Mucosa of rectum (tissue), 2 donors: Measurements from ENCODE around the gene KRT73.

Experiments used
- H3K27ac ChIP-seq, 2 donors: one replicate each; pipeline ENCODE4 v1.7.0; 2013; ENCODE audit warnings: inconsistent platforms in 2 of 2, low read depth in 2 of 2, low read length in 2 of 2
- H3K27me3 ChIP-seq, 2 donors: one replicate each; pipeline ENCODE4 v1.7.0; 2013; ENCODE audit warnings: low read length in 2 of 2; ENCODE audit not compliant: control insufficient read depth in 2 of 2, insufficient read depth in 2 of 2
- H3K36me3 ChIP-seq, 2 donors: one replicate each; pipeline ENCODE4 v1.7.0; 2013; ENCODE audit warnings: low read length in 2 of 2; ENCODE audit not compliant: control insufficient read depth in 2 of 2, insufficient read depth in 2 of 2
- H3K4me1 ChIP-seq, 2 donors: one replicate each; pipeline ENCODE4 v1.7.0; 2013; ENCODE audit warnings: low read length in 2 of 2, mild to moderate bottlenecking in 1 of 2; ENCODE audit not compliant: control insufficient read depth in 2 of 2, insufficient read depth in 2 of 2
- H3K4me3 ChIP-seq, 2 donors: one replicate each; pipeline ENCODE4 v1.7.0; 2013; ENCODE audit warnings: low read length in 2 of 2
- H3K9ac ChIP-seq, 2 donors: one replicate each; pipeline ENCODE4 v1.7.0; 2013; ENCODE audit warnings: low read length in 2 of 2, low read depth in 1 of 2, mild to moderate bottlenecking in 1 of 2
- H3K9me3 ChIP-seq, 2 donors: one replicate each; pipeline ENCODE4 v1.7.0; 2013; ENCODE audit warnings: low read length in 2 of 2; ENCODE audit not compliant: control insufficient read depth in 2 of 2
- donor health status: healthy.
- donor health status: Normal muscosa, but diverticular disease.

KRT73 gene

DNA sequence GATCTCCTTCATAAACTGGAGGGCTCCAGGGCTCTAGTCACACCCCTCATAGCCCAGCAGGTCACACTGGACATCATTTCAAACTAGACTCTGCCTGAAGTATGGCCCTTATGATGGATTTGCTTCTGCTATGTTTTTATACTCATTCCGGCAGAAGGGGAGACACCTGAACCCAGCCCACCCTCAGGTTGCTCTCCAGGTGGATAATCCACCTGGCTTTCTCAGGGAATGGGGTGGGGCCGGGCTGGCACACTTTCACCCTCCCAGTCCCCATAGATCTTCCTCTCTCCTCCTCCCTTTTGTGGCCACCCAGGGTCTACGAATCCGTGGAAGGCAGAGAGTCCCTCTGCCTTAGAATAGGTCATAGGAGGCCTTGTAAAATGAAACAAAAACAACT is 9.8 kb upstream of the KRT73 start:
- H3K4me1 ChIP-seq, result no peaks in the 10 kb centered on the region
- no peaks in the 10 kb centered on the region for H3K9me3 ChIP-seq
- peaks cover 0 to 3% of the 10 kb centered on the region in 2 donors for H3K27me3 ChIP-seq
- H3K4me3 ChIP-seq, result no peak overlapping the region
- H3K9ac ChIP-seq, result no peak overlapping the region
- H3K36me3 ChIP-seq, result no peaks in the 10 kb centered on the region
- H3K27ac ChIP-seq, result no peak overlapping the region

DNA sequence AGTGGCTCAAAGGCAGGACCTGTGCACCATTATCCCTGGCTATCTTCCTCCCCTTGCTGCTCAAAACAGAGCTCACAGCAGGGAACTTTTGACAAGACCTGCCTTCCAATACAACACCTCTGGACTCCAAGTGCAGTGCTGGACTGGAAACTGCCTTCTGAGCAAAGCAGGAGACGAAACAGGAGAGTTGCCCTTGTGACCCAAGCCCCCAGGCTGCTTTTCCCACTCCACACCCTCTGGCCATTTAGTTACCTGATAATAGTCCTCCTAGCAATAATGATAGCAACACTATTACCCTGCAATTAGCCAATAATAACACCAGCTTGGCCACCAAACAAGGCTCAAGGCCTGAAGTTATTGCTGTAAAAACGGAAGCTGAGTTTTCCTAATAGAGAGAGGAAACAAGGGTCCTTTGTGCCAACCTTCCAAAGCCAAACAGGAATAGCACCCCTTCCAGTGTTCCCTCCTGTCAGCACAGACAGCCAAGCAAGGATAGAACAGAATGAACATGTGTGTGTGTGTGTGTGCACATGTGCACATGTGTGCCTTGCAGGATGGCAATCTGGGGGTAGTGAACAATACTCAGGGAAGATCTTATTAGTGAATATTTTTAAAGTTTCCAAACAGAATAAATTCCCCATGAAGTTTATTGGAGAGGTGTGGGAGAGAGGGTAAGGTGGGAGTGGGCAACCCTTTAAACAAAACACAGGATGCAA is 9.2 kb upstream of the KRT73 start:
- no peak overlapping the region for H3K9ac ChIP-seq
- no peaks in the 10 kb centered on the region for H3K4me1 ChIP-seq
- no peak overlapping the region for H3K27ac ChIP-seq
- no peak overlapping the region for H3K4me3 ChIP-seq
- peaks cover 0 to 3% of the 10 kb centered on the region in 2 donors for H3K27me3 ChIP-seq
- no peaks in the 10 kb centered on the region for H3K36me3 ChIP-seq
- H3K9me3 ChIP-seq, result no peaks in the 10 kb centered on the region

DNA sequence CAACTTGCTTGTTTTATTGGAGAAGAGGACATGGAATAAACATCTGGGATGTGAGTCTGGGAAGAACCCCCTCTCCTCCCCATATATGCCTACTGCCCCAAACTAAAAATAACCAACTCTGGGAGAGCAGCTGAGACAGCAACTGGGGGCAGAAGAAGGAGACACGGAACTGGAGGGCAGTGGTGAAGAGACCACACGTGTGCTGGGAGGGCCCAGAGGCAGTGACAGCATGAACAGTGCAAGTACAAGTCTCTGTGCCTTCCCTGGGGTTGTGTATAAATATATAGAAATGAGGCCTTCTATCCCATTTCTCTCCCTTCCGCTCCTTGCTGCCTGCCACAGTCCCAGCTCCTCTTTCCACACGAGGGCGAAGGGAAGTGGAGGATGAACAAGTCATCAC is 4.0 kb upstream of the KRT73 start:
- no peaks in the 10 kb centered on the region for H3K36me3 ChIP-seq
- peaks cover 0 to 5% of the 10 kb centered on the region in 2 donors for H3K27me3 ChIP-seq
- no peaks in the 10 kb centered on the region for H3K4me1 ChIP-seq
- H3K27ac ChIP-seq, result no peak overlapping the region
- H3K9me3 ChIP-seq, result no peaks in the 10 kb centered on the region
- no peak overlapping the region for H3K9ac ChIP-seq
- no peak overlapping the region for H3K4me3 ChIP-seq

DNA sequence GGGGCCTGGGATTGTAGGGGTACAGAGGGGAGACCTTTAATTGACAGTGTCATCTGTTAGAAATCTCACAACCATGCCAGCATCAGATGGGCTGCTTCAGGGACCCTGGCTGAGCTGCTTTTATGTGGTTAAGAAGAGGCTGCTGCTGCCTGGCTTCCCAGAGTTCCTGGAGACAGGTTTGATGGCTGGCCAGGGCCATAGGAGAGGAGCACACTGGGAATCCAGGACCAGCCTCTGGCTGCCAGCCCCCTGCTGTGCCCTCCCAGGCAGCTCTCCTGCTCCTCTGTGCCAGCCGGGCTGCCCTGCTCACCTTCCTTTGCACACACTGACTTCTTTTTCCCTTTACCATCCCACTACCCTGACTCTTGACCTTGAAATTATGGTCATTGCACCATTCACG is 507 bp upstream of the KRT73 start:
- peaks cover 0 to 3% of the 10 kb centered on the region in 2 donors for H3K27me3 ChIP-seq
- no peaks in the 10 kb centered on the region for H3K36me3 ChIP-seq
- no peak overlapping the region for H3K4me3 ChIP-seq
- no peaks in the 10 kb centered on the region for H3K9me3 ChIP-seq
- H3K9ac ChIP-seq, result no peak overlapping the region
- no peak overlapping the region for H3K27ac ChIP-seq
- no peaks in the 10 kb centered on the region for H3K4me1 ChIP-seq

DNA sequence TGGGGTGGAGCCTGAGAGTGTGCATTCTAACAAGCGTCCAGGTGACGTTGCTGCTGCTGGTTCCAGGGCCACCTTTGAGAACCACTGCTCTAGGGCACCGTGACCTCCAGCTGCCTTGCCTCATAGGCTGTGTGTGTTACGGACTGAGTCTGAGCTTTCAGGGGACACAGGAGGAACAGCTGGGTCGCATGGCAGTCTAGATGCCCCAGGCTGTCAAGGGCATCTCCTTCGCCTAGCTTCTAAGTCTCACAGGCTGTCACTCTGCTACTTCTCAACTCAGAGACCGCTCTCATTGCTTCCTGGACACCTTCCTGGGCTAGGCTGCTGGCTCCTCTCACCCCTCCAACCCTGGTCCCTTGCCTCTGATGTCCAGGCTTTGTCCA is 965 bp downstream of the KRT73 start:
- H3K36me3 ChIP-seq, result no peaks in the 10 kb centered on the region
- H3K27ac ChIP-seq, result no peak overlapping the region
- no peaks in the 10 kb centered on the region for H3K9me3 ChIP-seq
- H3K9ac ChIP-seq, result no peak overlapping the region
- no peaks in the 10 kb centered on the region for H3K4me1 ChIP-seq
- H3K4me3 ChIP-seq, result no peak overlapping the region
- peaks cover 0 to 3% of the 10 kb centered on the region in 2 donors for H3K27me3 ChIP-seq

DNA sequence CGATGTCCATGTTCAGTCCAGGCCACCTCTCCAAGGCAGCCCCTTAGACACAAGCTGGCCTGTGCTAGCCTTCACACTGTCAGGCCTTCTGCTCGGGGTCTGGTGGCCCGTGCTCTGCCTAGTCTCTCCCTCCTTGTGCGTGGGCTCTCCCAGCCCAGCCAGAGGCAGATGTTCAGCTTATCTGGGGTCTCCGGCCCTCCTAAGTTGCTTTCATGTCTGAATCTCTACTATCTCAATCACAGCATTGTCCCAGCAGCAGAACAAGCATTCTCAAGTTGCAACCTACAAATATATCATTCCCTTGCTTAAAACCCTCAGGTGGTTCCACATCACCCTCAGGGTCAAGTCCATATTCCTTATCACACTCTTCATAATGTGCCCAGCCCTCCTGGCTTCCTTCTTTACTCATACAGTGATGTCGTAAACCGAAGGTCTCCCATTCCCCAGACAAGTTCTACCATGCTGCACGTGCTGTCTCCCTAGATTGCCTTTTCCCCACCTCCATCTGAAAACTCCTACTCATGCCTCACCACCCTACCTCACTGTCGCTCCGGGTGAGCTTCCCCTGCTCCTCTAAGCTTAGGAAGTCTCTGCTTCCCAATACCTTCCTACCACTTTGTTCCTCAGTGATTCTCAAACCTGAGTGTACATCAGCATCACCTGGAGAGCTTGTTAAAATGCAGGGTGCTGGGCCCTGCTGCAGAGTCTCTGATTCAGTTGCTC is 1.5 kb downstream of the KRT73 start:
- no peak overlapping the region for H3K4me3 ChIP-seq
- no peaks in the 10 kb centered on the region for H3K9me3 ChIP-seq
- no peak overlapping the region for H3K27ac ChIP-seq
- no peaks in the 10 kb centered on the region for H3K36me3 ChIP-seq
- no peak overlapping the region for H3K9ac ChIP-seq
- H3K27me3 ChIP-seq, result peaks cover 0 to 3% of the 10 kb centered on the region in 2 donors
- H3K4me1 ChIP-seq, result no peaks in the 10 kb centered on the region

DNA sequence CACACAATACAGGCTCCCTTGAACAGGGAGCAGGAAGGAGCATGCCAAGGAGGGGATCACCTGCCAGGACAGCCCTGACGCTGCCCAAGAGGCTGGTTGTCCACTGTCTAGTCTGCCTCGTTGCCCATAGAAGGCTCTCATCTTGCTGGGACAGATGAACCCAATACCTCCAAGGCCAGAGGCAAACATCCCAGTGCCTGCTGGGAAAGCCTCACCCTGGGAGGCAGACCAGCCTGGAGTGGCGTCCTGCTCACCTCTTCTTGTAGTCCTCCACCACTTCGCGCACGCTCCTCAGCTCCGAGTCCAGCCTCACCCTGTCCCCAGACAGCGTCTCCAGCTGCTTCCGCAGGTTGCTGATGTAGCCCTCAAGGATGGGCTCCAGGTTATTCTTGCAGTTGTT is 2.4 kb downstream of the KRT73 start:
- Histone ChIP-seq H3K9me3 (no peaks in the 10 kb centered on the region), H3K4me1 (no peaks in the 10 kb centered on the region), H3K36me3 (no peaks in the 10 kb centered on the region), H3K27me3 (peaks cover 0 to 3% of the 10 kb centered on the region in 2 donors), H3K4me3 (no peak overlapping the region), H3K27ac (no peak overlapping the region), H3K9ac (no peak overlapping the region)

DNA sequence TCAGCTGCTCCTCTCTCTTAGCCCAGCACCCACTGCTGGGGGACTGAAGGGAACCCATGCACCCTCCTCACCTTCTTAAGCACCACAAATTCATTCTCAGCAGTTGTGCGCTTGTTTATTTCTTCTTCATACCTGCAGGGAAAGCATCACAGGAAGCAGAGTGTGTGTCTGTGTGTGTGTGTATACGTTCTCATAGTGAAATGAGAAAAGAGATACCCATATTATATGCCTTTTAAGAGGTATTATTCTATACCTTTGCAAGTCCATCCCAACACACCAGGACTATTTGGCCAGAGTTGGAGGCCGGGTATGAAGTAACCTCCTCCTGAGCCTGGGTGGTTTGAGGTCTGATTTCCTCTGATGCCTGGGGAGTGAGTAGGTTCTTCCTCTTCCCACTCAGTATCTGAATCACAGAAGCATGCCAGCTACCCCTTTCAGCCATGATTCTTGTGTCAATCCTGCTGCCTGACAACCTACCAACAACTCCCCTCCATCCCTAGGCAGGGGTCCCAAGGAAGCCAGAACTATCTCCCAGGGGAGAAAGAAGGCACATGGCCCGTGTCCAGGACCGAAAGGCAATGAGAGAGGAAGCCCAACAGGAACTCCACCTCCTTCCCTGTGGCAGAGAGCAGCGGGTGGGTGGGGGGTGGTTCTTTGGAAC is 3.0 kb downstream of the KRT73 start:
- H3K27me3 ChIP-seq, result peaks cover 4 to 6% of the 10 kb centered on the region in 2 donors

DNA sequence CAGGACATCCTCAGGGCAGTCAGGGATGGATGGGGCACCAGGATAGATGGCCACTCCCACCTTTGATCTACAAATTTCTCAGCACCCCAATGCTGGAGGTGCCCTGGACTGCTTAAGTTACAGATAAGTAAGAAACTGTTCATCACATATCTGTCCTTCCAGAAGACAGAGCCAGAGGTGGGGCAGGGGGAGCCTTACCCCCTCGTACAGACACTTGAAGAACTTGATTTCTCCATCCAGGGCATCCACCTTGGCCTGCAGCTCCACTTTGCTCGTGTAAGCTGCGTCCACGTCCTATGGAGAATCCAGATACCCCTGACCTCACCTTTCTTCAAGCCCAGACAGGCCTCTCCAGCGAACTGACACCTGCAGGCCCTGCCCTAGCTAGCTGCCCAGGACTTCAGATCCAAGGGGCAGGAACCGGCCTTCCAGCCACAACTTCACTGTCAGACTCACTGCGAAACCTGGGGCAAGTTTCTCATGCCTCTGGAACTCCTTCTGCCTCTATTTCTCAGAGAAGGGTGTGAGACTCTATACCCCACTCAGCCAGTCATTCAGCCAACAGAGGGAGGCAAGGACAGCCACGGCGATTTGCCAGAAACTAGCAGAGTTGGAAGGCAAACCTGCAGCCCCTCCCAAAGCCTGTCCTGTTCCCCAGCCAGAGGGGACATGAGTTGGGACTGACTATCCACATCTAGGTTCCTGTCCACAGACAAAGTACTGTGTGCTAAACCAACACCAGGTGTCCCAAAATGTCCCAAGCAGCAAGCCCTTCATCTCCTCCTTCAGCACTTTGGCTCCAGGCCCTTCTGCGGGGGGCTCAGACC is 3.8 kb downstream of the KRT73 start:
- Histone ChIP-seq H3K27me3 (peaks cover 4 to 6% of the 10 kb centered on the region in 2 donors), H3K36me3 (no peaks in the 10 kb centered on the region), H3K4me1 (no peaks in the 10 kb centered on the region), H3K27ac (no peak overlapping the region), H3K4me3 (no peak overlapping the region), H3K9me3 (no peaks in the 10 kb centered on the region), H3K9ac (no peak overlapping the region)

More for the DNA sequence above, 3.0 kb downstream of the KRT73 start:
- no peaks in the 10 kb centered on the region for H3K4me1 ChIP-seq
- no peaks in the 10 kb centered on the region for H3K9me3 ChIP-seq
- no peak overlapping the region for H3K4me3 ChIP-seq
- no peaks in the 10 kb centered on the region for H3K36me3 ChIP-seq
- H3K27ac ChIP-seq, result no peak overlapping the region
- H3K9ac ChIP-seq, result no peak overlapping the region
